Caki2 (cell line): ENCODE results near the gene PLGRKT. TPM values are rescaled to one million over a fixed set of nuclear protein-coding genes. Genes with fewer than 3 reads are reported as not detected.
"Not testable (repeated sequence)": the region's sequence is repeated elsewhere in the genome, so short reads cannot be mapped to it uniquely, and the experiment has no call there.

ENCODE experiments used
- DNase-seq: peaks from one replicate; pipeline ENCODE4 v3.0.0-alpha.2; 2015; ENCODE audit warnings: low read depth
- in situ Hi-C: cut with HindIII; loops from 2 replicates; pipeline ENCODE4 v1.10.0; 2016; ENCODE audit warnings: low sequenced_read_pairs, low pct_unique_long_range_greater_than_20kb, mixed read lengths
- total RNA-seq: library from RNA; depleted of rRNA; stranded (reverse); fragments of >200 nt; shearing (Covaris generic); gene quantifications from 2 replicates; pipeline ENCODE4 v1.2.3, GENCODE V29; 2014; ENCODE audit warnings: low replicate concordance

The PLGRKT gene
- total RNA-seq, 1 experiment from 2014 or later: 34.5 TPM

DNA sequence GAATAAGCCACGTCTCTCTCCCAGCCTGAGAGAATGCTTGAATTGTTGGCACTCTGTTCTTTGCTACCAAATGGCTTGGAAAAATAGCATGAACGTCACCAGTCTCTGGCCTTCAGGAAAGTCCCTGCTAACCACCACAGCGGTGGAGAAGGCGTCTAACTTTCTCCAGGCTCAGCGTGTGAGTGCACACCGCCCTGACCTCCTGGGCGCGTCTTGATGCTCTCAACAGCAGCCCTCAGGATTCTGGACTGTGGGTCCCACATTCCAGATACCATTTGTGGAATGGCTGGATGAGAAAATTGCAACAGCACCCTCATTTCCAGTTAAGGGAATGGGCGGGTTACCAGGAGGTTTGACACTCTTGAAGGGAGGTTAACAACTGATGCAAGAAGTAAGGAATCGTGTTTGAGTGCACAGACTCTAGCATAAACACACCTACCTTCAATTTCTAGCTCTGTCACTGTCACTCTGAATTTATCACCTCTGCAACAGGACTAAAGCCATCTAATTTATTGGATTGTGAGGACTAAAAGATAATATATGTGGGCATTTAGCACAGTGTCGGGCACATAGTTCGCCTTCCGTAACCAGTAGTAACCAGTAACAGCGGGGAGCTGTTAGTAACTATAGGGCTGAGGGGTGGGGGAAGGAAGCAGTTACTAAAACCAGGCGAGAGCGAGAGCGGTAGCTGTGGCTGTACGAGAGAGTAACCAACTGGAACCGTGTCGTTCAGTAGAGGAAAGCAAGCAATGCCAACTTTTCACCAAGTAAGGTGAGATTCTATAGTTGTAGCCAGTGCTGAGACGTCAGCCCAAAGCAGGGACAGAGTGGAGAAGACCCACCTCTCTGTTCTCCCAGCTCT lies 807 bp upstream of the PLGRKT start:
- peak; percentile 71 for DNase-seq
- in situ Hi-C loops: no loop called here

DNA sequence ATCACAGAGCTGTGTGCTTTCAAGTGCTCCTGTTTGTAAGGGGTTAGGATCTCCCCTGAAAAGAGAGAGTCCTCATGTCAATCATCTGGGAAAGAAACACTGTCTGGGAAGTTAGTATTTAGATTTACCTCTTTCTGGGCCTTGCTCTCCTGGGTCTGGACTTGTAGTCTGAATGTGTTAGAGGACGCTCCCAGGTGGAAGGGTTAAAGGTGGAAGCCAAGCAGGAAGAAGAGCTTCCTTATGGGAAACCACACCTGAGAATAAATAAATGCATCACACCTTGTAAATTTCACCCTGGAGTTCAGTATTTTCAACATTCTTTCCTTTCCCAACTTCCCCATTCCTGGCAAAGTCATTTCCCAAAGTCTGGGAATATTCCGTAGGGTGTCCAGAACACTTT lies 1.3 kb downstream of the PLGRKT start:
- DNase-seq: no peak
- in situ Hi-C loops: no loop called here

DNA sequence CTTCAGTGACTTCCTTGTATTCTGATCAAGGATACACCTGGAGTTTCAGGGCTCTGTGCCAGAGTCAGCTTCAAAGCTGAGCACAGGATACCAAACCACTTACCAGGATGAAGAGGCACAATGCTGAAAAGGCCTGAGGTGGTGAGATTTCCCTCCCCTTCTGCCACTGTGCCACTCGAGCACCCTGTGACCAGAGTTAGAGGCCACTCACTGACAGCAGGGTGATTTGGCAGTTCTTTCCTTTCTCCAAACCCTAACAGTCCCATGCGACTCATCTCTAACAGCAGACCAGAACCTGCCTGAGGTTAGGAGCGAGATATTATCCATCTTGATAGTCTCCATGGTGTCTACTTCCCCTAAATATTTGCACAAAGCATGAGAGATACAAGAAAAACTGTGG lies 1.8 kb downstream of the PLGRKT start:
- in situ Hi-C loops: no loop called here
- no peak for DNase-seq

DNA sequence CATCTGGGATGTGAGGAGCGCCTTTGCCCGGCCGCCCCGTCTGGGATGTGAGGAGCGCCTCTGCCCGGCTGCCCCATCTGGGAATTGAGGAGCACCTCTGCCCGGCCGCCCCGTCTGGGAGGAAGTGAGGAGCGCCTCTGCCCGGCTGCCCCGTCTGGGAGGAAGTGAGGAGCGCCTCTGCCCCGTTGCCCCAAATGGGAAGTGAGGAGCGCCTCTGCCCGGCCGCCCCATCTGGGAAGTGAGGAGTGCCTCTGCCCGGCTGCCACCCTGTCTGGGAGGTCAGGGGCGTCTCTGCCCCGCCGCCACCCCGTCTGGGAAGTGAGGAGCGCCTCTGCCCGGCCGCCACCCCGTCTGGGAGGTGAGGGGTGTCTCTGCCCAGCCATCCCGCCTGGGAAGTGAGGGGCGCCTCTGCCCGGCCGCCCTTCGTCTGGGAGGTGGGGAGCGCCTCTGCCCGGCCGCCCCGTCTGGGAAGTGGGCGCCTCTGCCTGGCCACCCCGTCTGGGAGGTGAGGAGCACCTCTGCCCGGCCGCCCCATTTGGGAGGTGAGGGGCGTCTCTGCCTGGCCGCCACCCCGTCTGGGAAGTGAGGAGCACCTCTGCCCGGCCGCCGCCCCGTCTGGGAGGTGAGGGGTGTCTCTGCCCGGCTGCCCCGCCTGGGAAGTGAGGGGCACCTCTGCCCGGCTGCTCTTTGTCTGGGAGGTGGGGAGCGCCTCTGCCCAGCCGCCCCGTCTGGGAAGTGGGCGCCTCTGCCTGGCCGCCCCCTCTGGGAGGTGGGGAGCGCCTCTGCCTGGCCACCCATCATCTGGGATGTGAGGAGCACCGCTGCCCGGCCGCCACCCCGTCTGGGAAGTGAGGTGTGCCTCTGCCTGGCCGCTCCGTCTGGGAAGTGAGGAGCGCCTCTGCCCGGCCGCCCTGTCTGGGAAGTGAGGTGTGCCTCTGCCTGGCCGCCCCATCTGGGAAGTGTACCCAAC lies 3.6 kb downstream of the PLGRKT start:
- in situ Hi-C loops, DNase-seq: not testable (repeated sequence)

DNA sequence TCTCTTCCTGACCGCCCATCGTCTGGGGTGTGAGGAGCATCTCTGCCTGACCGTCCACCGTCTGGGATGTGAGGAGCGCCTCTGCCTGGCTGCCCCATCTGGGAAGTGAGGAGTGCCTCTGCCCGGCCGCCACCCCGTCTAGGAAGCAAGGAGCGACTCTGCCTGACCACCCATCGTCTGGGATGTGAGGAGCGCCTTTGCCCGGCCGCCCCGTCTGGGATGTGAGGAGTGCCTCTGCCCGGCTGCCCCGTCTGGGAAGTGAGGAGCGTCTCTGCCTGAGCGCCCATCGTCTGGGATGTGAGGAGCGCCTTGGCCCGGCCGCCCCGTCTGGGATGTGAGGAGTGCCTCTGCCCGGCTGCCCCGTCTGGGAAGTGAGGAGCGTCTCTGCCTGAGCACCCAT lies 4.4 kb downstream of the PLGRKT start:
- DNase-seq, in situ Hi-C loops: not testable (repeated sequence)

DNA sequence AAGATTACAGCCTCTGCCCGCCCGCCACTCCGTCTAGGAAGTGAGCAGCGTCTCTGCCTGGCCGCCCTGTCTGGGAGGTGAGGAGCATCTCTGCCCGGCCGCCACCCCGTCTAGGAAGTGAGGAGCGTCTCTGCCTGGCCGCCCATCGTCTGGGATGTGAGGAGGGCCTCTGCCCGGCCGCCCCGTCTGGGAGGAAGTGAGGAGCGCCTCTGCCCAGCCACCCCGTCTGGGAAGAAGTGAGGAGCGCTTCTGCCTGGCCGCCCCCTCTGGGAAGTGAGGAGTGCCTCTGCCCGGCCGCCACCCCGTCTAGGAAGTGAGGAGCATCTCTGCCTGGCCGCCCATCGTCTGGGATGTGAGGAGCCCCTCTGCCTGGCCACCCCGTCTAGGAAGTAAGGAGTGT lies 4.8 kb downstream of the PLGRKT start:
- DNase-seq, in situ Hi-C loops: not testable (repeated sequence)

DNA sequence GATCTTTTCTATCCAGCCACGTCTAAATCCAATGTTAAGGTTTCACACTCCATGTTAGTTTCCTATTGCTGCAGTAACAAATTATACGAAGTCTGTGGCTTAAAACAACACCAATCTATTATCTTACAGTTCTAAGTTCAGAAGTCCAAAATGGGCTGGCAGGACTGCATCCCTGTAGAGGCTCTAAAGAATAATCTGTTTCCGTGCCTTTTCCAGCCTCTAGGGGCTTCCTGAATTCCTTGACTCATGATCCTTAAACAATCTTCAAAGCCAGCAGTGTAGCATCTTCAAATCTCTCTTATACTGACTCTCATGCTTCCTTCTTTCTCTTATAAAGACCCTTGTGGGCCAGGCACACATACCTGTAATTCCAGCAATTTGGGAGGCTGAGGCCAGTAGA lies 6.8 kb downstream of the PLGRKT start:
- in situ Hi-C loops: no loop called here
- DNase-seq: no peak

DNA sequence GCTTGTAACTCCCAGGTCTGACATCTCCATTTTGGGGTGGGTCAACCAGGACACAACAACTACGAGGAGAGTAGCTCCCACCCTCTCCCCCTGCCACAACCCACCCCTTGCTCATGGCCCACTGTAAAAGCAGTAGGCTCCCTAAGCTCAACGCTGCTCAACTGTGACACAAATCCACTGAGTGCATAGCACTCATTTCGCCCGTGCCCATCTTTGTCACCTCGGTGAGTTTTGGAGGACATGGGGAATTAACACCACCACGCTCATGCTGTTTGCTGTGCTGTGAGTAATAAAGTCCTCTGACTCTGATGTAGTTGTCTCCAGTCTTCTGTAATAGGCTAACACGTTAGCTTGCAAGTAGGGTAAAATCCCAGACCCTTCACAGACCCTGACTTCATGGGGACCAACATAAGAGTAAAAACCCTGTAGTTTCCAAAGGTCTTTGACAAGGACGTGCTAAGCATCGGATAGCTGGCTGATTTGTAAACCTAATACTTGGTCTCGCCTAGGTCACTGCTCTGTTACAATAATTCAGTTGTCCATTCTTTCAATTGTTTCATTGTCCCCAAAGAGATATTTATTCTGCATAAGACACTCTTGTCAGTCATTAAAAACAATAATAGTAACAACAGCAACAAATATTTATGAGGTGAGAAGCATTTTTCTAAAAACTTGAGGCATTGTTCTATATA lies 7.7 kb downstream of the PLGRKT start:
- DNase-seq: no peak
- in situ Hi-C loops: no loop called here

DNA sequence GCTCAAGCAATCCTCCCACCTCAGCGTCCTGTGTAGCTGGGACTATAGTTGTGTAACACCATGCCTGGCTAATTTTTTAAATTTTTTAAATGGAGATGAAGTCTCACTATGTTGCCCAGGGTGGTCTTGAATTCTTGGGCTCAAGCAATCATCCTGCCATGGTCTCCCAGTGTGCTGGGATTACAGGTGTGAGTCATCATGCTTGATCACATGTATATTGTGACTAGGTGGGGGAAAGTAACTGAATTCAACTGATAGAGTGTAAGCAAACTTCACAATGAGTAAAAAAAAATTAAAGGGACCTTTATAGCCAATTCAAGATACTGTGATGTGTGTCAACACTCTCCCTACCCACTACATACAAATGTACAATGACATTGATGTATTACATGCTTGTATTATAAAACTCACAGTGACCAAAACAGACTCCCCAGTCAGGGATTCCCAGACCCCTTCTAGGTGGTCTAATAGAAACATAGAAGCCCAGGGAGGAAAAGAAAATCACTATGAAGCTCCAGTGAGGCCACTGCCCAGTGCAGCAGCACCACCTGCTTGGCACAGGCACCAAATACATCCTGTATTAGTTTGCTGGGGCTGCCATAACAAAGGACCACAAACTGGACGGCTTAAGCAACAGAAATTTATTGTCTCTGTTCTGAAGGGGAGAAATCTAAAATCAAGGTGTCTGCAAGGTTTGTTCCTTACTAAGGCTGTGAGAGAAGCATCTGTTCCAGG lies 8.8 kb downstream of the PLGRKT start:
- no peak for DNase-seq
- in situ Hi-C loops: no loop called here

DNA sequence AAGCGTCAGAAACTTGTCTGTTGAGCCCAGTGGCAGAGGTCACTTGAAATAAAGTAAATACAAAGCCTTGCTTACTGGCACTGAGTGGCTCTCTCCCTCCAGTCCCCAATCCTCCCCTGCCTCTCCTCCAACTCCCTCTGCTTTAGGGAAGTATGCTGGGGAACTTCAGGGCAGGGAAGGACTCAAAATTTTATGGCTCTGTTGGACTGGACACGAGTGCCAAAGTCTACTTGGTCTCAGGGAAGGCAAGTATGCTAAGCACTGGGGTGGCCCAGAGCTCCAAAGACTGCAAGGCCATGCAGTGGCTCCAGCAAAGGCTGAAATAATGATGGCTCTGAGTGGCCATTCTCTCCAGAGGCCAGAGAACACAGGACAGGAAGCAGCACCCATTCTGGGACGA lies 9.6 kb downstream of the PLGRKT start:
- DNase-seq: no peak
- in situ Hi-C loops: no loop called here

DNA sequence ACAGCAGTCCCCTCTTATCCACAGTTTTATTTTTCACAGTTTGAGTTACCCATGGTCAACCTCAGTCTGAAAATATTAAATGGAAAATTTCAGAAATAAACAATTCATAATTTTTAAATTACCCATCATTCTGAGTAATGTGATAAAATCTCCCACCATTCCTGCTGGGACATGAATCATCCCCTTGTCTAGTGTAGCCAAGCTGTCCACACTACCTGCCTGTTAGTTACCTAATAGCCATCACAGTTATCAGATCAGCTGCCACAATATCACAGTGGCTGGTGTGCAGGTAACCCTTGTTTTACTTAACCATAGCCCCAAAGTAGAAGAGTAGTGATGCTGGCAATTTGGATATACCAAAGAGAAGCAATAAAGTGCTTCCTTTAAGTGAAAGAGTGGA lies 10.7 kb downstream of the PLGRKT start:
- in situ Hi-C loops: no loop called here
- DNase-seq: no peak

DNA sequence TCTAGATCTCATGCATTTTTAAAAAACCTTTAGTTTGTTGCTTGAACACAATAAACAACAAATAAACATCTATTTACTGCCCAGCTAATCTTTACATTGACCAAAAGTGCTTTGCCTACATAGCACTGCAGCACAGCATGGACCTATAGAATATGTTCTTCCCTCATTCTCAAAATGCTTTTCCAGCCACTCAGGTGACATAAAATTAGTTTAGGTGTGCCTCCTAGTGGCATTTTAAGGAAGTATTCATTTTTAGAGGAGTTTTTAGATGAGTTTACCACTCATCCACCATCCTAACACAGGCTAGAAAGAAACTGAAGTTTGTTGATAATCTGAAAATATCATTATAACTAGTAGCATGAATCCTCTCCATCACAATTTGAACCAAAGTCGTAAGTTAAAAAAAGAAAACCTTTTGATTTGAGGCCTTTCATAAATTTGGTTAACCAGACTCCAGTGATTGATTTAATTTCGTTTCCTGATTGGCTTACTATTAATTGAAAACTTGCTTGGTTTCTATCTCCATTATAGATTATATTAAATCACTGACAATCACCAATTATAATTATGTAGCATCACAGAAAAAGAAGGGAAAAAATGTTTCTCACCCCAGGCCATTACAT lies 12.6 kb downstream of the PLGRKT start:
- no peak for DNase-seq
- in situ Hi-C loops: no loop called here

DNA sequence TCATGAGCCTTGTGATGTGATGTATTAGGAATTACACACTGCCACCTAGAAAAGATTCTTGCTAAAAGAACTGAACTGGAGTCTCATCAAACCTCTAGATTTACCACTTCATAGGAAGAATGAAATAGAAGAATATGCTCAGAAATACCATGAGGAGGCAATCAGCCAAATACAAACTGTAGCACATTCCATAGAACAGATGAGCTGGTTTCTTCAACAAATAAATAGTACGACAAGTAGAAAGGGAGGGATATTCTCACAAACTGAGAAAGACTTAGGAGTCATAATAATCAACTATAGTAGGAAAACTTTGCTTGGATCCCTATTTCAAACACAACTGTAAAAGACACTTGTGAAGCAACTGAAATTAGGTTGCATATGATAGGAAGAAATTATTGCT lies 15.4 kb downstream of the PLGRKT start:
- in situ Hi-C loops: no loop called here
- DNase-seq: no peak

DNA sequence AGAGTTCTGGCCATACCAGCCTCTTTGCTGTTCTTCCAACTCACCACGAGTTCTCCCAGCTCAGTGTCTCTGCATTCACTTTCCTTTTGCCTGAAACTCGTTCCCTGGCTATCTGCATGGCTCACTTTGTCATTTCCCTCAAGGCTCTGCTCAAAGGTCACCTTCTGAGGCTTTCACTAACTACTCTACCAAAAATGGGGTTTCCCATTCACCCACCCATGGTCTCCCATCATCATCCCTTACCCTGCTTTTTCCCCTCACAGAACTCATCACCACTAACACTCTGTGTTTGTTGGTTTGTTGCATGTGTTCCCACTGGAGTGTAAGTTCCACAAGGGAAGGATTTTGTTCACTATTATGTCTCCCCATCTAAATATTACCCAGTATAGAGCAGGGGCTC lies 16.6 kb downstream of the PLGRKT start:
- no peak for DNase-seq

DNA sequence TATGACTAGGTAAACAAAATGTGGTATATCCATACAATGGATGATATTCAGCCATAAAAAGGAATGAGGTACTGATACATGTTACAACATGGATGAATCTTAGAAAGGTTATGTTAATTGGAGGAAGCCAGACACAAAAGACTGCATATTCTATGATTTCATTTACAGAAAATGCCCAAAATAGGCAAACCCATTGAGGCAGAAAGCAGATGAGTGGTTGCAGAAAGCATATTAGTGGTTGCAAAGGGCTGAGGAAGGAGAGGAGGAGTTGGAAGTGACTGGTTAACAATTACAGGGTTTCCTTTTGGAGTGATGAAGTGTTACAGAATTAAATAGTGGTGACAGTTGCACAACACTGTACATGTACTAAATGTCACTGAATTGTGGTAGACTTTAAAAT lies 17.7 kb downstream of the PLGRKT start:
- no peak for DNase-seq
- in situ Hi-C loops: no loop called here

More for the DNA sequence above, 16.6 kb downstream of the PLGRKT start:
- in situ Hi-C loops: no loop called here

DNA sequence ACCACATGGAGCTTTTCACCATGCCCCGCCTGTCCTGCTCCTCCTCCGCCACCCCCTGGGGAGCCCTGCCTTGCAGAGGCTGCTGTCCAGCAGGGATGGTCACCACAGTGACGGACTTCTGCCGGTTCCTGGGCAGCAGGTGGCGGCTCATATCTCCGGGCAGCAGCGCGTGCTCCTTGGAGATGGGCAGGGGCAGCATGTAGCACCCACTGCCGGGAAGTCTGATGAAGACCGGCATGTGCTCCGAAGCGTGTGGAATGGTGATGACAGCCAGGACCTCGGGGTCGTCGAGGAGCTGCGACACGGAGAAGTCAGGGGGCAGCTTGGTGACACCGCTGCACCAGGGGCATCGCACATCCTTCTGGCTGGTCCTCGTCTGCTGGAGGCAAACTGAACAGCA lies 19.2 kb downstream of the PLGRKT start:
- in situ Hi-C loops: no loop called here
- DNase-seq: no peak

DNA sequence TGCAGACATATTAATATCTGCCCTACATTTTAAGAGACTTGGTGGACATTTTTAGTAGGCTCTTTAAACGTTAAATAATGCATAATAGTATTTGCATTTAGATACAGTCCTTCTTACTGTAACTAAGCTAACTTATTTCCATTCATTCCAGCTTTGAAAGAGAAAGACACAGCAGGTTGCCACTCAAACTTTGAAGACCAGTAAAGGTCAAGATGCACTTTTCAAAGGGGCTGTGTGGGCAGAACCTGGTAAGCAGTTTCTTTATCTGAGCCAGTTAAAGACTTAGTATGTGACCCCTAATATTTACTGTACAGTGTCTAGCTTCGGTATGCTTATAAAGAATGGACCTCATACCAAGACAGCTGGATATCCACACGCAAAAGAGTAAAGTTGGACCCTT lies 20.8 kb downstream of the PLGRKT start:
- DNase-seq: no peak
- in situ Hi-C loops: no loop called here

DNA sequence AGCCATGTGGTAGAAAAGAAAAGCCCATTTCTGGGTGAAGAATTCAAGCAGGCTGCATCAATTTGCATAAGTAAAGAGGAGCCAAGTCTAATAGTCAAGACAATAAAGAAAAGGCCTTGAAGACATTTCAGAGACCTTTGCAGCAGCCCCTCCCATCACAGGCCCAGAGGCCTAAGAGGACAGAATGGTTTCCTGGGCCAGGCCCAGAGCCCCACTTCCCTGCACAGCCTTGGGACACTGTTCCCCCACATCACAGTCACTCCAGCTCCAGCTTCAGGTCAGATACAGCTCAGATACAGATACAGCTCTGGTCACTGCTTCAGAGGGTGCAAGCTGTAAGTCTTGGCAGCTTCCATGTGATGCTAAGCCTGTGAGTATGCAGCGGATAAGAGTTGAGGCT lies 29.1 kb downstream of the PLGRKT start:
- no peak for DNase-seq
- in situ Hi-C loops: no loop called here
